KOPT-K1 (cell line): ENCODE measurements around the gene CD44.

Experiments used
- H3K27ac ChIP-seq: fragments of 200-600 bp; sonication (generic); 2 replicates; pipeline ENCODE4 v1.5.1; 2016; ENCODE audit warnings: antibody characterized with exemption, mild to moderate bottlenecking, low read depth, low read length; ENCODE audit not compliant: poor library complexity, severe bottlenecking
- H3K36me3 ChIP-seq: fragments of 200-600 bp; sonication (generic); 2 replicates; pipeline ENCODE4 v1.5.1; 2017; ENCODE audit warnings: antibody characterized with exemption, mild to moderate bottlenecking, low read length, moderate library complexity; ENCODE audit not compliant: insufficient read depth
- H3K9me3 ChIP-seq: fragments of 200-600 bp; sonication (generic); 2 replicates; pipeline ENCODE4 v1.5.1; 2017; ENCODE audit warnings: antibody characterized with exemption, low read length, mild to moderate bottlenecking; ENCODE audit not compliant: insufficient read depth, poor library complexity, severe bottlenecking

CD44 gene

DNA sequence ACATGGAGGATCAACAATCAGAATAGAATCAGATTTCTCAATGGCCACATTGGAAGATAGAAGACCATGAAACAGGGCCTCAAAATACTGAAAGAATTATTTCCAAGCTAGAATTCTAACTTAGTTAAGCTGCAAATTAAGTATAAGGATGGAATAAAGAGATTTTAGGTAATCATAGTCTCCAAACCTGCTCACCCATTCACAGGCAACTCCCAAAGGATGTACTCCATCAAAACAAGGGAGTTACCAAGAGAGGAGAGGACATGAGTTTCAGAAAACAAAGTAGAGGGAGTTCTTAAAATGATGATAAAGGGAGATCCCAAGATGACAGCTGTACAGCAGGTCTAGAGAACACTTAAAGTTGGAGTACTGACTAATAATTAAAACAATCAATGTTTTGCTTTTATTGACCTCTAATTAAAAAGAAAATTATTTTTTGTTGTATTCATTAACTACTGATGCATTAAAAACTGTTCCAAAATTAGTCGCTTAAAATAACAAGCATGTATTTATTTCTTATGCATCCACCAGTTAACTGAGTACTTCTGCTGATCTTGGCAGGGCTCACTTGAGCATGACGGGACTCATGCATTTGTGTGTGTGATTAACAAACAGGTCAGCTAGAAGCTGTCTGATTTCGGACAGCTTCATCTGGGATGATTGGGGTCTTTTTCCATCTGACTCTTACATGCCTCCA lies 95.6 kb downstream of the CD44 start:
- peaks cover 8% of the 10 kb centered on the region for H3K9me3 ChIP-seq
- H3K36me3 ChIP-seq = no peaks in the 10 kb centered on the region
- no peak overlapping the region for H3K27ac ChIP-seq

DNA sequence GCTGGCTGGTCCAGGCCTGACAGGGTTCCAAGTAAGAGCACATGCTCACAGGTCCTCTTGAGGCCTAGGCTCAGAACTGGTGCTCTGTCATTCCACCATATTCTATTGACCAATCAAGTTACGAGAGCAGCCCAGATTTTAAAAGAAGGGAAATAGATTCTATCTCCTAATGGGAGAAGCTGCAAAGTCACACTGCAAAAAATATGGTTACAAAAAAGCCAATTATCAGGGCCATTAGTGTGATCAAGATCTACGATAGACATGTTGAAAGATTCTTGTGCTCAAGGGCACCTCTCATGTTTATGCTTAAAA lies 96.1 kb downstream of the CD44 start:
- H3K36me3 ChIP-seq = no peaks in the 10 kb centered on the region
- peaks cover 8% of the 10 kb centered on the region for H3K9me3 ChIP-seq
- no peak overlapping the region for H3K27ac ChIP-seq

DNA sequence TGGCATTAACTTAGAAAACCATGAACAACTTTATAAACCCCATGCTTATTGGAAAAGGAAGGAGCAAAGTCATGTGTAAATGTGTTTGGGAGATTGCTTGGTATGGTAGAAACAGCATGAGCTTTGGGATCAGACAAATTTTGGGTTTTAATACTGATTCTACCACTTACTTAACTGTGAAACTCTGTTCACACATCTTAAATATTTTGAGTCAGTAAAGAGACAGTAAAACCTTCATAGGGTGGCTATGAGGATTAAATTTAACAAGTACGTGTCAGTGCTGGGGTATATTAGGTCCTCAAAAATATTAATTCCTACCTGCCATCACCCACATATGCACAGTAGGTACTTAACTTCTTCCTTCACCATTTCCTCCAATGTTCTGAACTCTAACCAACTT lies 96.5 kb downstream of the CD44 start:
- H3K27ac ChIP-seq = peak overlapping the region; percentile 12
- no peaks in the 10 kb centered on the region for H3K36me3 ChIP-seq
- peaks cover 8% of the 10 kb centered on the region for H3K9me3 ChIP-seq

DNA sequence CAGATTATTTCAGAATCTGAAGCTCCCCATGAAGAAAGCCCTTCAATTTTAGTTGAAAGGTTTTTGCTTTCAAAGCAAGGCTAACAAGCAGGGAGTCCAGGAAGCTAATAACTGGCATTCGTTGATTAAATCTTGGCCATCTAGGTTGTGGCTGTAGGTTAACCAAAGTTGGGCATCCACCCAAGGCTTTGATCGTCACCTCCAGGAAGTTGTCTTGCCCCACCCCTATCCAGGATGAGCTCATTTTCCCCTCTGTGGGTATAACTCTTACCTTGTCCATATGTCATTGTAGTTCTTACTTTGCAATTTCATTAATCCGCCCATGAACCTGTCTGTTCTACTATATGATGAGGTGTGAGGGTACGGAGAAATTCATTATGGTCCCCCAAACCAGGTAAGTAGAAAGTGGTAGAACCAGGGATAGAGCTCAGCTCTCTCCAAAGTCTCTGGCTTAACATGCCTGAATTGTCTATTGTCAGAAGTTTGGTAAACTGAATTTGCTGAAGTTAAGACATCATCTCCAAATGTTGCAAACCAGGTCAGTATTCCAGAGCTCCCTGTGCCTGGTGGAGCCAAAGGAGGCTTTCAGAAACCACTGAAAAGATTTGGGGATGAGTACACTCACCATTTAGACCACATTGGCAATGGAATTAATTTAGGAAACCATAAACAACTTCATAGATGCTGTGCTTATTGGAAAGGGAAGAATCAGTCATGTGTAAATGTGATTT lies 97.1 kb downstream of the CD44 start:
- Histone ChIP-seq H3K36me3 (no peaks in the 10 kb centered on the region), H3K27ac (peak overlapping the region; percentile 12)

DNA sequence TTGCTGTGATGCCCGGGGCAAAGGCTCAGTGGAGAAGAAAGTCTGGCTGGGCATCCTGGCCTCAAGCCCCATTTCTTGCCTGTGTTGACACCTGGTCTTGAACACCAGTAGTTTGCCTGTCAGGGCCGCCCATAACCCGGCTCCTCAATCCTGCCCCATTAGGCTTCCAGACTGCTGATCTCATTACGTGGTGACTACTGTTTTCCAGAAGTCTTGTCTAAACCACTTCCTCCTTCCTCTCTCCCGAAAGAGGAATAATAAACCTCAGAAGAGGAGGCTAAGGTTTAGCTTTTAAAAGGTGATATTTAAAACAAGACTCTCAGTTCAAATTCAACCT lies 97.7 kb downstream of the CD44 start:
- Histone ChIP-seq H3K27ac (no peak overlapping the region), H3K9me3 (peaks cover 8% of the 10 kb centered on the region), H3K36me3 (no peaks in the 10 kb centered on the region)

More for the DNA sequence above, 97.1 kb downstream of the CD44 start:
- peaks cover 8% of the 10 kb centered on the region for H3K9me3 ChIP-seq

DNA sequence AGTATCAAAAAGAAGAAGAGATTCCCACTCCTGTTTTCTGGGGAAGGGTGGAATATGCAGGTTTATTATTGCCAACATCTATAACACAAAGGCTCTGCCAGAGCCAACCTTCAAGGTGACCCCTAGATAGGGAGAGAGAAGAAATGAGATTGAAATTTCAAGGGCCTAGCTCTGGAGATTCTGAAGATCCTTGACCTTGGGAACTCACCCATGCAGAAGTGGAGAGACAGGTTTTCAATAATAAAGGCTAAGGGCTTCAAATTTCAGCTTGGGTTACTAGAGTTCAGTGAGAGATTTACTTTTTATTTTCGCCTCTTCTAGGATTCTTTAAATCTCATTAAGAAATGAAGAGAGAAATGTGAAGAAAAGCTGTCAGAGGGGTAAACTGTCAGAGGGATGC lies 98.4 kb downstream of the CD44 start:
- no peak overlapping the region for H3K27ac ChIP-seq
- H3K9me3 ChIP-seq = peaks cover 8% of the 10 kb centered on the region
- no peaks in the 10 kb centered on the region for H3K36me3 ChIP-seq

DNA sequence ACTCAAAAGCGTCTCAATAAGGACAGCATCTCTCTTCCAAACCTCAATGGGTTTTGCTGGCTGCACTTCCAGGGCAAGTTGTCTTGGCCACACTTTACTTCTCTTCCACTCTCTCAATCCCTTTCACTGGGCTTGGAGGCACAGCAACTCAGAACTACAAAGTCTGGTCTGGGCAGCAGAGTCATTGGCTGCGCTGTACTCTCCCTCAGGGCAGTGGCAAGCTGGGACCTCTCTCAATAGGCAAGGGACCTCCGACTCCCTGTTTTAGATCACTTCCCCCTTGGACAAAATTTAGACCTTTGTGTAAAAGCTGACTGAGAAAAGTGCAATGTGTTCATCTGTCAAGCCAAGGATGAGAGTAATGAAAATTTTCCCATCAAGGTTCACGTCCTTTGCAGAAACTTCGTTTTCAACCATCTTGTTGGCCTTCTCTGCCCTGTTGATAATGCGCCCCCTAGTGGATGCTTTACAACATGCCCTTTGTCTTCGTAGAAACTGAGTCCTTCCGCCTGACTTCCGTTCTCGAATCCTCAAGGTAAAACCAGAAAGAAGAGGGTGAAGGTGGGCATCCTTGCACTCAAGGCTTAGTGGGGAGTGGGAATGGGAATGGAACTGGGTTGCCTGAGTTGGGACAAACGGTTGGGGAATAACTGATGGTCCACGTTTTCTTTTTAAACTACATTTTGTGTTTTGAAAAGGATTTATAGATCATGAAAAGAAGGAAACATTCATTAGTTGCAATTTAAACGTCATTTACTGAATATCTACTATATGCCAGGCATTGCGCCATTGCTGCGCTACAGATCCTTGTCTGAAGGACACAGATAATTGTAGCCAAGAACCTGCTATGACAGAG lies 99.1 kb downstream of the CD44 start:
- Histone ChIP-seq H3K9me3 (peaks cover 8% of the 10 kb centered on the region), H3K27ac (no peak overlapping the region), H3K36me3 (no peaks in the 10 kb centered on the region)

DNA sequence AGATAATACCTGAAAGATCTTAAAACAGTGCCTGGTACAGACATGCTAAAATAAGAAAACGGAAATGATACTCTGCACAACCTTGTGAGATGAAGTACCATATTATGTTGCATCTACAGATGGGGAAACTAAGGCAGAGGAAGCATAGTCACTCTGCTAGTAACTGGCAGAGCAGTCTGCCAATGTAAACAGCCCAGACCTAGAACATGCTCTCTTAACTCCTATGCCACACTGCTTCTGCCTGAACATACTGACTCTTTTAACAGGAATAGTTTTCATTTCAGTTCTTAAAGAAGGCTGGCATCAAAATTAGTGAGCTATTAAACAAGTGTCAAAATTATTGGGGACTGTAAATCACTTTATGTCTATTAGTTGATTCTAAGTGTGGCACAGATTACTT lies 99.9 kb downstream of the CD44 start:
- no peaks in the 10 kb centered on the region for H3K36me3 ChIP-seq
- H3K27ac ChIP-seq = no peak overlapping the region
- peaks cover 2% of the 10 kb centered on the region for H3K9me3 ChIP-seq

DNA sequence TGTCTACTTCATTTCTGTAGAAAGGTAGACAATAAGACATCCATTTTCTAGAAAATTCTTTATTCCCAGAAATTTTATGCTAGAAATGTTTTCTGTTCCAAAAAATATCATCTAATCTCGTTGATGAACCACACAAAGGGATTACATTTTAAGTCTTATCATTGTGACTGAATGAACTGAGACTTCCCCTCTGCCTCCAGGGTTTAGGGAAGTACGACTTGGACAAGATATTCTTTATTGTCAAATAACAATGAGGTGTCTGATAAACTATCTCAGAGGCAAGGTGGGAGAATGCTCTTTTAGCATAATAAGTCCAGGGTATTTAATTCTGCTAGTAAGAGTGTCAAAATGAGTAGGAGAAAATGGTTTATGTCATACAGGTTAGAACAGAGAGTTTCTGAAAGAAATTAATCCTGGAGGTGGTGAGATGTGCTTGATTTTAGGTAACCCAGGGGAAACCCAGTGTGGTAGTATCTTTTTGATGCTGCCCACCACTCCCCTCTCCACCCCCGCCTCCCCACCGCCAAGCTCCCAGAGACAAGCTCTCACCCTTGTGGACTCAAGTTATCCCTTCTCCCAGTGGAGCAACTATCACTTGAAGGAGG lies 100.6 kb downstream of the CD44 start:
- Histone ChIP-seq H3K36me3 (no peaks in the 10 kb centered on the region), H3K27ac (no peak overlapping the region), H3K9me3 (no peaks in the 10 kb centered on the region)

DNA sequence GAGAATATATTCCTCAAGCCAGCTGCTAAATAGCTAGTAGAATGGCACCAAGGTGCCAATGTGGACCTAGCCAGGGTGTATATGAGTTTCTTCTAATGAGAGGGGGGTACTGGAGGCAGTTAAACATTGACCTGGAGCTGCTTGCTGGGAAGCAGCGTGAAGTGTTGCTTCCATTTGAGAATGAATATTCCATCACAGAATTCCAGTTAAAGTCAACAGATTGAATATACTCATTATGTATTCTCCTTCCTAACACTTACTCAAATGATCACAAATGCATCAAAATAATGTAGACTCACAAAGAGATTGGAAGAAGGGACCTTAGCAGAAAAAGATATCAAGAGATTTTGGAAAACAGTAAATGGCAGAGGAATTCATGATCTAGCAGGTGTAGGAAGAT lies 102.1 kb downstream of the CD44 start:
- H3K27ac ChIP-seq = no peak overlapping the region
- H3K36me3 ChIP-seq = no peaks in the 10 kb centered on the region
- no peaks in the 10 kb centered on the region for H3K9me3 ChIP-seq

DNA sequence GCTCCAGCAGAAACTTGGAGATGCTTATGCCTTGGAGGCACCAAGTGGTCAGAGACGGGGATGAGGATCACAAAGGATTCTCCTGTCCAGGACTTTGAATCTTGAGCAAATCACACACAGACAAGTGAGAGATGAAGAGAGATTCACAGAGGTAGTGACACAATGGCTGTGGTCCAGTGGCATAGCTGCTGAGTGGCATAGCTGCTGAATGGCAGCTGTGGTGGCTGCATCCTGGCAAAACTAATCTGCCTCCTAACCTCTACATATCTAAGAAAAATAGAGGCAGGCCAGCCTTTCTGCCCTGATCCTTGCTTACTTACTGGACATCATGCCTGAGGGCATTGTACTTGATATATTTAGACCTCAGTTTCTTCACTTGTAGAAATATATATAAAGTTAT lies 102.6 kb downstream of the CD44 start:
- no peaks in the 10 kb centered on the region for H3K36me3 ChIP-seq
- H3K27ac ChIP-seq = no peak overlapping the region
- H3K9me3 ChIP-seq = no peaks in the 10 kb centered on the region

DNA sequence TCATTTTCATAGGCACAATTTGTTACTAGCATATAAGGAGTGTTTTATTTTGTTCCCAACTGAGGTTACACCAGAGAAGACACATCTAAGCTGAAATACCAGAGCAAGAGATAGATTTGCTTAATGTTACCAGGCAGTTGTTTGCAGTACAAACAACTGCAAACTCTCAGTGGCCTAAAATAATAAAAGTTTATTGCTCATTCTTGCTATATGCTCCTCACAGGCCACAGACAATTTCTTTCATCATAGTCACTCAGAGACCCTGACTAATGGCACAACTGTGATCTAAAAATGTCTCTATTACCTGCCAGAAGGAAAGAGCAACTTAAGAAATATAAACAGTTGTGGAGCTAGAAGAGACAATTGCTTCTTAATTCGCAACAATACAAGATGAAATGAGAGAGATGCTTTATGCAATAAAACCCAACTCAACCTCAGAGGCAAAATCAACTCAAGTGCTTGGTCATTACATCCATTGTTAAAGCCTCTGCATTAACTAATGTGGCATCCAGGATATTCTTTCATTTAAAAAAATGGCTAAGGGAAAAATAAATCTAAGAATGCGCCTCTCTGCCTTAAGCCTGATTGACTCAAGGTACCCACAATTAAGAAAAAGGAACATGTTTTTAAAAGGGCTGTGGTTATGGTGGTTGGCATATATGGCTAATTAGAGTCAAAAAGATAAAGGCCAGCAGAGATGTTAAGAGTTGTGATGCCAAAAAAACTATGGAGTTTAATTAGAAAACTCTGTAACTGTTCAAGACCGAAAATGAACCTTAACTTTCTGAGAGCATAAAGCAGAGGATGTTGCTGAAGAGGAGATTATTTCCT lies 103.7 kb downstream of the CD44 start:
- no peak overlapping the region for H3K27ac ChIP-seq
- no peaks in the 10 kb centered on the region for H3K36me3 ChIP-seq
- no peaks in the 10 kb centered on the region for H3K9me3 ChIP-seq

DNA sequence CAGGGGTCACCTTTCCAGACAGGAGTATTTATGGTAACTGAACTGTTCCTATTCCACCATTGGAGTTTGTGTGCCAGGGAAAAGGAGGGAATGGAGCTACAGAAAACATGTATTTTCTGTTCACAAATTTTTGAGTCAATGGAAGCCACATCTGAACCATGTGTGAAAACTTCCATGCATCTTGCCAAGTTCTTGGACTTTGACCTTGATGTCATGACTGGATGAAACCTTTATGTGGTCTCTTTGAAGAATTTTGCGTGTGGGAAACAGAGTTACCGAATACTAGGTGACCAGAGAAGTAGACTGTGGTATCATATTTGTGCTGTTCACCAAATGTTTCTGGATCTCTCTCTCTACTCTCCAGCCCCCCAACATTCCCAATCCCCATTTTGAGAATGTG lies 104.8 kb downstream of the CD44 start:
- no peak overlapping the region for H3K27ac ChIP-seq
- no peaks in the 10 kb centered on the region for H3K36me3 ChIP-seq
- H3K9me3 ChIP-seq = peaks cover 10% of the 10 kb centered on the region

DNA sequence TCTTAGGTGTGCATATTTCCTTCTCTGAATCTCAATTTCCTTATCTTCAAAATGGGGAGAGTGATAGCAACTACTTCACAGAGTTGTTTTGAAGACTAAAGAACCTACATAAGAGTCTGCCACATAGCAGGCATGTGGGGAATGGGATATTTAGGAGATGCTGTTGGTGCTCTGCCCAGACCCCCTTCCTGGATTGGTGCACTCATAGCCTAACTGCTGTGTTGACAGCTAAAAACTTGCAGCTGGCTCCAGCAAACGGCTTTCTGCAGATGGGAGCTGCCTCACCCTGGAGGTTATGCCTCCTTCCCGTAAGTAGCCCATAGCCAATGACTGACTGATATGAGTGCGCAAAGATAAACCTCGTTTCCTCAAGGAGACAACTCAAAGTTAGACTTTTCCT lies 106.1 kb downstream of the CD44 start:
- peaks cover 11% of the 10 kb centered on the region for H3K9me3 ChIP-seq
- H3K27ac ChIP-seq = no peak overlapping the region

More for the DNA sequence above, 106.1 kb downstream of the CD44 start:
- no peaks in the 10 kb centered on the region for H3K36me3 ChIP-seq
